Calu3 (cell line): ENCODE data around the gene CCL26. TPM values are rescaled to one million over a fixed set of nuclear protein-coding genes. Genes with fewer than 3 reads are reported as not detected.
A peak's percentile ranks its signal among the peaks of the same experiment; 100 is the strongest.

ENCODE experiments used
- Bru-seq: library from RNA; stranded (reverse); fragments of 400-500 nt; gene quantifications from one replicate; lab custom pipeline; 2021; lab: Mats Ljungman, UMichigan
- BruChase-seq, 2 experiments: library from RNA; stranded (reverse); fragments of 400-500 nt; gene quantifications; one replicate each; lab custom pipeline; 2021; lab: Mats Ljungman, UMichigan
- BruUV-seq: library from RNA; stranded (reverse); fragments of 400-500 nt; replicated peaks from 2 replicates; lab custom pipeline; 2021; lab: Mats Ljungman, UMichigan
- CTCF ChIA-PET: fragments of 300-600 bp; sonication (Branson Sonifier 250); formaldehyde crosslinking; loops from one replicate; lab custom pipeline; 2022; ENCODE audit warnings: antibody characterized with exemption; lab: Charles Lee
- DNase-seq: peaks from one replicate; pipeline ENCODE4 v3.0.0; 2022
- H3K27ac Mint-ChIP-seq: one replicate; pipeline ENCODE4 v1.8.0; 2022; ENCODE audit warnings: mixed read lengths; ENCODE audit not compliant: unreplicated experiment
- H3K27me3 Mint-ChIP-seq: one replicate; pipeline ENCODE4 v1.8.0; 2022; ENCODE audit warnings: mixed read lengths; ENCODE audit not compliant: unreplicated experiment
- H3K36me3 Mint-ChIP-seq: one replicate; pipeline ENCODE4 v1.8.0; 2022; ENCODE audit warnings: mild to moderate bottlenecking, moderate library complexity, mixed read lengths; ENCODE audit not compliant: insufficient read depth, unreplicated experiment
- H3K4me1 Mint-ChIP-seq: one replicate; pipeline ENCODE4 v1.8.0; 2022; ENCODE audit warnings: mild to moderate bottlenecking, low read depth, mixed read lengths; ENCODE audit not compliant: unreplicated experiment
- H3K4me3 Mint-ChIP-seq: one replicate; pipeline ENCODE4 v1.8.0; 2022; ENCODE audit warnings: mild to moderate bottlenecking, low read depth, moderate library complexity, mixed read lengths; ENCODE audit not compliant: unreplicated experiment
- H3K9me3 Mint-ChIP-seq: one replicate; pipeline ENCODE4 v1.8.0; 2022; ENCODE audit warnings: low read depth, mixed read lengths; ENCODE audit not compliant: unreplicated experiment
- CTCF ChIP-seq: fragments of 200-600 bp; IDR thresholded peaks from one replicate; pipeline ENCODE4 v1.8.0; 2022; ENCODE audit warnings: antibody characterized with exemption; ENCODE audit not compliant: unreplicated experiment
- intact Hi-C: fragments of 100-400 bp; cut with micrococcal nuclease; formaldehyde crosslinking; loops from one replicate; pipeline ENCODE4 v1.10.0; 2022; ENCODE audit not compliant: unreplicated experiment
- long read RNA-seq: library from polyadenylated mRNA; stranded (forward); transcript quantifications from one replicate; pipeline ENCODE4 v2.0.0, GENCODE V29; 2022
- total RNA-seq: library from RNA; stranded (reverse); gene quantifications from 2 replicates; pipeline ENCODE4 v1.2.3, GENCODE V29; 2022

CCL26 gene
- total RNA-seq (not detected in 2 replicates), Bru-seq, nascent RNA (not detected), BruChase-seq, experiment 1, labeled RNA remaining after a 6-hour chase (percentile 4 among the genes with signal in this experiment), BruChase-seq, experiment 2, labeled RNA remaining after a 2-hour chase (not detected)
- long read RNA-seq, partial matches to known transcripts, result 0 of 2 reads
- long read RNA-seq, other reads (novel, unspliced or antisense), result 0 of 2 reads

DNA sequence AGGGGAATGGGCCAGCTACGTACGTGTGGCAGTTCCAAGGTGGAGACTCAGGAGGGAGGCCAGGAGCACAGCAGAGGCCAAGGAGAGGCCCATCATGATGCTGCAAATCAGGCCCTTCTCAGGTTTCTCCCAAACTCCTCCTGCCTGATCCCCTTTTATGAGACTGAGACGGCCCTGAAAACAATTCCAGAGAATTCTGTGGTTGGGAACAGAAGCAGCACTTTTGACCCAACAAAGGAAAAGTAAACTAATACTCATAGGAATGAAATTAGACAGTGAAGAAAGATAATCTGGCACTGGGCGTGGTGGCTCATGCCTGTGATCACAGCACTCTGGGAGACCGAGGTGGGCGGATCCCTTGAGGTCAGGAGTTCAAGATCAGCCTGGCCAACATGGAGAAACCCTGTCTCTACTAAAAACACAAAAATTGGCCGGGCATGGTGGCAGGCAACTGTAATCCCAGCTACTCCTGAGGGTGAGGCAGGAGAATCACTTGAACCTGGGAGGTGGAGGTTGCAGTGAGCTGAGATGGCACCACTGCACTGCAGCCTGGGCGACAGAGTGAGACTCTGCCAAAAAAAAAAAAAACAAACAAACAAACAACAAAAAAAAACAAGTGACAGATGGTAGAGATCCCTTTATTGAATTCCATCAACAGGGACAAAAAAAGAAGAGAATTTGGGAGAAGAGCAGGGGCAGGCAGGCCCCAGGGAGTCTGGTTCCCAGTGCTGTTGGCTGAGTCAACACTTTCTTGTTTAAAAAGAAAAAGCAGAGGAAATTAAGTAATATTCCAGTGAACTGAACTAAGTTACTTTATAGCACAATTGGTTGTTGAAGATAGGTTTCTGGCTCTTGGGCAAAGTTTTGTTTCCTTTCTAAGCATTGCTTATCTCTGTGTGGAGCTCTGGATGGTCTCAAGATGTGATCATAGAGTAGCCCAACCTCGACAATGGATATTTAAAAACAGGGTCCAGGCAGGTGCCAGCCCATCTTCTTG lies at the start of gene CCL26:
CCL26 (minus strand) TSS at position 131 of the 997 bp plus-strand sequence; CDS start at position 96, 35 bp downstream.
- intact Hi-C loops, result no loop called here
- Mint-ChIP-seq H3K27ac (no peak within 1 kb of the TSS), H3K4me1 (peaks cover 11% of the 10 kb centered on the region), H3K9me3 (no peaks in the 10 kb centered on the region), H3K27me3 (no peaks in the 10 kb centered on the region), H3K36me3 (no peaks in the 10 kb centered on the region), H3K4me3 (no peak within 1 kb of the TSS)
- TF ChIP-seq CTCF, result no peak
- DNase-seq, result peak; percentile 21
- CTCF ChIA-PET, result no interaction called here
- no TSS peak for BruUV-seq

DNA sequence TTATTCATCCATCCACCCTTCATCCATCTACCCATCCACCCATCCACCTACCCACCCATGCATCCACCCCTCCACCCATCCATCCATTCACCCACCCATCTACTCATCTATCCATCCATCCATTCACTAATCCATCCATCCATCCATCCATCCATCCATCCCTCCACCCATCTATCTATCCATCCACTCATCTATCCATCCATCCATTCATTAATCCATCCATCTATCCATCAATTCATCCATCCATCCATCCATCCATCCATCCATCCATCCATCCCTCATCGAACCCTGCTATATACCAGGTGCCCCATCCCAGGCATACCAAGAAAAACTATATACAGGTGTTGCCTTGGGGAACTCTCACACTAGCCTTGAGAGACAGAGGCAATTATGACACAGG lies 48.7 kb upstream of the CCL26 start:
- no peak overlapping the region for H3K27ac Mint-ChIP-seq
- peaks cover 7% of the 10 kb centered on the region for H3K4me1 Mint-ChIP-seq
- no peaks in the 10 kb centered on the region for H3K36me3 Mint-ChIP-seq
- H3K27me3 Mint-ChIP-seq, result peaks cover 11% of the 10 kb centered on the region
- no TSS peak for BruUV-seq
- no peak overlapping the region for H3K4me3 Mint-ChIP-seq
- CTCF ChIA-PET, result no interaction called here
- peaks cover 3% of the 10 kb centered on the region for H3K9me3 Mint-ChIP-seq
- no peak for DNase-seq
- intact Hi-C loops, result no loop called here
- no peak for TF ChIP-seq CTCF

GRCh38 chr7:75819711-75820110 lies 47.7 kb upstream of the CCL26 start:
- no TSS peak for BruUV-seq
- Mint-ChIP-seq H3K4me1 (peaks cover 7% of the 10 kb centered on the region), H3K4me3 (no peak overlapping the region), H3K27ac (no peak overlapping the region), H3K36me3 (no peaks in the 10 kb centered on the region), H3K27me3 (peaks cover 11% of the 10 kb centered on the region), H3K9me3 (peaks cover 3% of the 10 kb centered on the region)
- no peak for TF ChIP-seq CTCF
- intact Hi-C loops, result no loop called here
- DNase-seq, result no peak
- CTCF ChIA-PET, result no interaction called here

GRCh38 chr7:75818472-75818871 lies 46.5 kb upstream of the CCL26 start:
- TF ChIP-seq CTCF, result no peak
- H3K27me3 Mint-ChIP-seq, result peaks cover 11% of the 10 kb centered on the region

More at GRCh38 chr7:75818472-75818871, 46.5 kb upstream of the CCL26 start:
- DNase-seq, result no peak
- no TSS peak for BruUV-seq
- H3K36me3 Mint-ChIP-seq, result no peaks in the 10 kb centered on the region
- H3K9me3 Mint-ChIP-seq, result peaks cover 3% of the 10 kb centered on the region
- CTCF ChIA-PET, result no interaction called here
- H3K27ac Mint-ChIP-seq, result no peak overlapping the region
- peaks cover 5% of the 10 kb centered on the region for H3K4me1 Mint-ChIP-seq
- intact Hi-C loops, result no loop called here
- H3K4me3 Mint-ChIP-seq, result no peak overlapping the region
